OCI-LY7 (cell line): Measurements from ENCODE around the gene SFI1.

Source experiments
- EZH2phosphoT487 ChIP-seq: fragments of 200-600 bp; sonication (generic); IDR thresholded peaks from 2 replicates; pipeline ENCODE4 v1.6.1; 2018; ENCODE audit warnings: low read depth, borderline replicate concordance, mild to moderate bottlenecking, mixed run types, antibody characterized with exemption, low read length, moderate library complexity, mixed read lengths
- TF ChIP-seq, protein P1 (sequence below): fragments of 200-600 bp; sonication (generic); conservative IDR thresholded peaks from 2 replicates; pipeline ENCODE4 v1.5.1; 2014; ENCODE audit warnings: mild to moderate bottlenecking, antibody characterized with exemption, low read length, moderate library complexity, mixed read lengths

DNA sequence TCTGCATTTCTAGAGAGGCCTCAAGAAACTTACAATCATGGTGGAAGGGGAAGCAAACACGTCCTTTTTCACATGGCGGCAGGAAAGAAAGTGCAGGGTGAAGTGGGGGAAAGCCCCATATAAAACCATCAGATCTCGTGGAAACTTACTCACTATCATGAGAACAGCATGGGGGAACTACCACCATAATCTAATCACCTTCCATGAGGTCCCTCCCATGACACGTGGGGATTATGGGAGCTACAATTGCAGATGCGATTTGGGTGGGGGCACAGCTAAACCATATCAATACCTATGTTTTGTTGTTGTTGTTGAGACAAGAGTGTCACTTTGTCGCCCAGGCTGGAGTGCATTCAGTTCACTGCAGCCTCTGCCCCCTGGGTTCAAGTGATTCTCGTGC lies 29.9 kb downstream of the SFI1 start:
- TF ChIP-seq, protein P1, sequence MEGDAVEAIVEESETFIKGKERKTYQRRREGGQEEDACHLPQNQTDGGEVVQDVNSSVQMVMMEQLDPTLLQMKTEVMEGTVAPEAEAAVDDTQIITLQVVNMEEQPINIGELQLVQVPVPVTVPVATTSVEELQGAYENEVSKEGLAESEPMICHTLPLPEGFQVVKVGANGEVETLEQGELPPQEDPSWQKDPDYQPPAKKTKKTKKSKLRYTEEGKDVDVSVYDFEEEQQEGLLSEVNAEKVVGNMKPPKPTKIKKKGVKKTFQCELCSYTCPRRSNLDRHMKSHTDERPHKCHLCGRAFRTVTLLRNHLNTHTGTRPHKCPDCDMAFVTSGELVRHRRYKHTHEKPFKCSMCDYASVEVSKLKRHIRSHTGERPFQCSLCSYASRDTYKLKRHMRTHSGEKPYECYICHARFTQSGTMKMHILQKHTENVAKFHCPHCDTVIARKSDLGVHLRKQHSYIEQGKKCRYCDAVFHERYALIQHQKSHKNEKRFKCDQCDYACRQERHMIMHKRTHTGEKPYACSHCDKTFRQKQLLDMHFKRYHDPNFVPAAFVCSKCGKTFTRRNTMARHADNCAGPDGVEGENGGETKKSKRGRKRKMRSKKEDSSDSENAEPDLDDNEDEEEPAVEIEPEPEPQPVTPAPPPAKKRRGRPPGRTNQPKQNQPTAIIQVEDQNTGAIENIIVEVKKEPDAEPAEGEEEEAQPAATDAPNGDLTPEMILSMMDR, result no peak
- no peak for TF ChIP-seq EZH2phosphoT487
